HepG2 (cell line): Measurements from ENCODE around the gene ALKBH5. TPM values are rescaled to one million over a fixed set of nuclear protein-coding genes. Genes with fewer than 3 reads are reported as not detected.

Source experiments
- ATAC-seq: fragments of 200-7000 bp; cut with Tn5 transposase; 3 replicates; pipeline ENCODE4 v1.9.1; 2020; ENCODE audit warnings: mild to moderate bottlenecking, moderate library complexity
- BruUV-seq: library from RNA; stranded (reverse); fragments of 400-500 nt; replicated peaks from 2 replicates; lab custom pipeline; 2021; lab: Mats Ljungman, UMichigan
- CTCF ChIA-PET: fragments of 300-600 bp; formaldehyde crosslinking; extraction: SDS; loops from one replicate; lab custom pipeline; 2021; ENCODE audit warnings: low total read pairs, inconsistent platforms, low intra/inter-chr PET ratio; lab: Yijun Ruan, JAX
- POLR2A ChIA-PET: fragments of 350-600 bp; sonication (Branson Sonifier 250); formaldehyde crosslinking; loops from one replicate; lab custom pipeline; 2020; ENCODE audit warnings: antibody characterized with exemption, inconsistent platforms; lab: Yijun Ruan, JAX
- DNase-seq: peaks from one replicate; pipeline ENCODE4 v3.0.0-alpha.2; 2015; ENCODE audit warnings: low spot score
- FAIRE-seq: peaks from 3 replicates; lab custom pipeline; 2011; peaks lifted over from hg19 to GRCh38; lab: Jason Lieb, UNC
- H2AFZ ChIP-seq: one replicate; pipeline ENCODE4 v1.6.1; 2011; ENCODE audit warnings: low read length, inconsistent platforms
- H3K27ac ChIP-seq: fragments of 300-600 bp; 3 replicates; pipeline ENCODE4 v1.8.0; 2011; ENCODE audit warnings: mixed run types, mild to moderate bottlenecking, mixed read lengths, low read length, inconsistent platforms; ENCODE audit not compliant: insufficient read depth; ENCODE audit errors: extremely low read length
- H3K27me3 ChIP-seq, 2 experiments: fragments of 200-600 bp in 1 of 2; 2 replicates in 1 of 2; 3 replicates in 1 of 2; pipeline versions ENCODE4 v1.6.0 to v1.8.0; 2011; ENCODE audit warnings: low read length in 2 of 2, mild to moderate bottlenecking in 2 of 2, moderate library complexity in 2 of 2, inconsistent platforms in 1 of 2; ENCODE audit not compliant: insufficient read depth in 2 of 2, control insufficient read depth in 1 of 2
- H3K36me3 ChIP-seq, 2 experiments: fragments of 200-600 bp in 1 of 2; replicated peaks in 1 of 2; 2 replicates in 1 of 2; 3 replicates in 1 of 2; pipeline versions ENCODE4 v1.5.1 to v1.8.0; 2011; ENCODE audit warnings: low read length in 2 of 2, inconsistent platforms in 1 of 2; ENCODE audit not compliant: insufficient read depth in 2 of 2, control insufficient read depth in 1 of 2
- H3K4me1 ChIP-seq: 2 replicates; pipeline ENCODE4 v1.5.1; 2012; ENCODE audit warnings: low read length, inconsistent platforms; ENCODE audit not compliant: insufficient read depth
- H3K4me2 ChIP-seq: 2 replicates; pipeline ENCODE4 v1.6.0; 2011; ENCODE audit warnings: low read depth, low read length, inconsistent platforms
- H3K4me3 ChIP-seq, 3 experiments: fragments of 200-600 bp in 1 of 3; sonication (generic), shearing (Covaris generic) in 1 of 3; replicated peaks in 1 of 3; 2 replicates each; pipeline ENCODE4 v1.5.1; 2011 to 2016; ENCODE audit warnings: low read length in 3 of 3, inconsistent platforms in 2 of 3, low read depth in 2 of 3, mild to moderate bottlenecking in 2 of 3, control low read depth in 1 of 3, mixed read lengths in 1 of 3; ENCODE audit not compliant: insufficient read depth in 1 of 3
- H3K79me2 ChIP-seq: one replicate; pipeline ENCODE4 v1.6.1; 2011; ENCODE audit warnings: low read length, inconsistent platforms; ENCODE audit not compliant: insufficient read depth
- H3K9ac ChIP-seq: 2 replicates; pipeline ENCODE4 v1.6.0; 2011; ENCODE audit warnings: mild to moderate bottlenecking, low read depth, low read length, inconsistent platforms; ENCODE audit not compliant: insufficient read depth
- H3K9me3 ChIP-seq: 2 replicates; pipeline ENCODE4 v1.5.1; 2012; ENCODE audit warnings: mild to moderate bottlenecking, low read length
- H4K20me1 ChIP-seq: 2 replicates; pipeline ENCODE4 v1.6.0; 2011; ENCODE audit warnings: inconsistent platforms, mild to moderate bottlenecking, low read length, moderate library complexity; ENCODE audit not compliant: insufficient read depth
- HMGXB4 ChIP-seq, 2 experiments: sonication (generic) in 1 of 2; formaldehyde crosslinking in 1 of 2; IDR thresholded peaks; 2 replicates each; pipeline versions ENCODE4 v1.4.0 to v1.6.1; 2018 to 2020; ENCODE audit warnings: missing genetic modification reagents in 2 of 2, borderline replicate concordance in 1 of 2, low read depth in 1 of 2, mild to moderate bottlenecking in 1 of 2, missing biosample characterization in 1 of 2
- ZNF552 ChIP-seq: sonication (generic); formaldehyde crosslinking; IDR thresholded peaks from 2 replicates; pipeline ENCODE4 v1.9.0; 2022; ENCODE audit warnings: missing genetic modification reagents, mild to moderate bottlenecking, borderline replicate concordance
- ZNF572 ChIP-seq: sonication (generic); formaldehyde crosslinking; IDR thresholded peaks from 2 replicates; pipeline ENCODE4 v1.5.1; 2020; ENCODE audit warnings: mild to moderate bottlenecking, missing genetic modification reagents
- ZNF687 ChIP-seq: sonication (generic); formaldehyde crosslinking; IDR thresholded peaks from 2 replicates; pipeline ENCODE4 v1.5.1; 2020; ENCODE audit warnings: mild to moderate bottlenecking, missing genetic modification reagents, moderate library complexity
- ZNF768 ChIP-seq: sonication (generic); formaldehyde crosslinking; IDR thresholded peaks from 2 replicates; pipeline ENCODE4 v1.4.0; 2020; ENCODE audit warnings: missing genetic modification reagents
- ZNF781 ChIP-seq: sonication (generic); formaldehyde crosslinking; IDR thresholded peaks from 2 replicates; pipeline ENCODE4 v1.5.1; 2020; ENCODE audit warnings: borderline replicate concordance, mild to moderate bottlenecking, missing genetic modification reagents; ENCODE audit errors: not compliant biosample characterization
- WGBS: methylation state at CpG from one replicate; pipeline ENCODE4 v1.1.6; 2017; ENCODE audit warnings: low lambda C conversion rate; 5-methylcytosine and 5-hydroxymethylcytosine counted together
- in situ Hi-C: cut with HindIII; loops from 2 replicates; pipeline ENCODE4 v1.10.0; 2017; ENCODE audit warnings: low pct_unique_long_range_greater_than_20kb; ENCODE audit not compliant: extremely low pct_ligation_motif_present
- intact Hi-C: fragments of 100-400 bp; cut with micrococcal nuclease; formaldehyde crosslinking; loops from one replicate; pipeline ENCODE4 v1.10.0; 2022; ENCODE audit not compliant: unreplicated experiment
- polyA plus RNA-seq, 8 experiments: library from polyadenylated mRNA; depleted of rRNA in 3 of 8; stranded (reverse) in 7 of 8; unstranded in 1 of 8; fragments of >200 nt; fragmentation: Illumina TruSeq in 4 of 8; extraction: Trizol in 4 of 8; gene quantifications; 2 replicates each; pipeline versions ENCODE4 v1.2.1 to v1.2.3, GENCODE V29; 2011 to 2016; ENCODE audit warnings: low read depth in 4 of 8, missing spikeins in 1 of 8, mixed read lengths in 1 of 8; ENCODE audit not compliant: insufficient read depth in 1 of 8
- total RNA-seq, 5 experiments: library from RNA; depleted of rRNA; stranded (reverse); fragments of >200 nt; fragmentation: Illumina TruSeq; extraction: Trizol; gene quantifications; 2 replicates each; pipeline ENCODE4 v1.2.3, GENCODE V29; 2016; ENCODE audit warnings: low read depth in 1 of 5

ALKBH5 gene
- total and polyA plus RNA-seq, 2 of the 13 experiments (the other 11 are each of a cell fraction or from before 2014, with no cell fraction given) = 68.9 to 76.9 TPM

GRCh38 chr17:18142417-18142816, 41.2 kb upstream of the ALKBH5 start:
- Histone ChIP-seq H3K9ac (no peak overlapping the region), H3K79me2 (no peaks in the 10 kb centered on the region), H3K4me2 (no peak overlapping the region), H3K27ac (no peak overlapping the region), H3K27me3 (no peaks in the 10 kb centered on the region; a peak in 1 of 5 replicates), H3K9me3 (no peaks in the 10 kb centered on the region), H2AFZ (no peak overlapping the region), H3K36me3 (no peaks in the 10 kb centered on the region), H3K4me1 (peaks cover 38% of the 10 kb centered on the region), H4K20me1 (no peaks in the 10 kb centered on the region; the same call in 1 of the 2 replicates), H3K4me3 (no peak overlapping the region)
- 76% methylated on average over 3 of the region's 3 CpGs for WGBS
- ATAC-seq (no peak), FAIRE-seq (no peak), DNase-seq (no peak)
- in situ Hi-C loops (no loop called here), intact Hi-C loops (no loop called here)
- CTCF ChIA-PET = no interaction called here
- POLR2A ChIA-PET = no interaction called here
- no TSS peak for BruUV-seq
- TF ChIP-seq ZNF768 (CRISPR knock-in tag) = peak; percentile 86
- no peak for TF ChIP-seq HMGXB4 (CRISPR knock-in tag; IDR thresholded peaks at IDR 0.05; ENCODE audit: borderline replicate concordance in 1 of 2, low read depth in 1 of 2)
- no peak for TF ChIP-seq ZNF552

- POLR2A ChIA-PET = interaction anchor here (0.6 kb wide), 1 partner anchor 116 kb away, joined by 3 read pairs; no protein-coding TSS in a partner anchor
- peak; percentile 38 for DNase-seq
- CTCF ChIA-PET = no interaction called here
- TF ChIP-seq ZNF572 (CRISPR knock-in tag) (0 out of 2 replicates have a peak, but pooled peaks have one; percentile 13), ZNF687 (CRISPR knock-in tag) (peak; percentile 50), ZNF781 (CRISPR knock-in tag) (no peak)
These were observed 40.3 kb upstream of the ALKBH5 start for GRCh38 chr17:18143044-18143936.

More at GRCh38 chr17:18143044-18143936, 40.3 kb upstream of the ALKBH5 start:
- intact Hi-C loops = no loop called here
- no TSS peak for BruUV-seq
- H3K4me1 ChIP-seq = peaks cover 30% of the 10 kb centered on the region
- H3K4me3 ChIP-seq = peak overlapping the region in 1 of 3 experiments; percentile 41; a peak in 1 of 6 replicates
- H3K27me3 ChIP-seq = peaks cover 2% of the 10 kb centered on the region in 2 experiments; a peak in 3 of 5 replicates
- 22% methylated on average over 9 of the region's 18 CpGs for WGBS
- FAIRE-seq = peak; percentile 44
- H3K9ac ChIP-seq = no peak overlapping the region; the same call in 1 of the 2 replicates
- peak overlapping the region; percentile 69 for H3K4me2 ChIP-seq
- in situ Hi-C loops = no loop called here
- H3K79me2 ChIP-seq = no peaks in the 10 kb centered on the region
- H4K20me1 ChIP-seq = no peaks in the 10 kb centered on the region; the same call in 1 of the 2 replicates
- no peak overlapping the region for H3K27ac ChIP-seq
- peak overlapping the region; percentile 57 for H2AFZ ChIP-seq
- H3K9me3 ChIP-seq = no peaks in the 10 kb centered on the region
- H3K36me3 ChIP-seq = no peaks in the 10 kb centered on the region
- ATAC-seq = peak; percentile 30
